Measurements from ENCODE around the gene ZNF784. TPM values are rescaled to one million over a fixed set of nuclear protein-coding genes. Genes with fewer than 3 reads are reported as not detected.

Gene ZNF784
- total and polyA plus RNA-seq, 2 of the 13 experiments (the other 11 are each of a cell fraction or from before 2014, with no cell fraction given), result 4.1 to 4.2 TPM

- TF ChIP-seq XRCC5 (optimal IDR thresholded peaks at IDR 0.05; ENCODE audit: low read length) (no peak), RFX5 (IDR thresholded peaks at IDR 0.05; ENCODE audit: low read depth, low read length) (no peak), ARNT2 (CRISPR knock-in tag; IDR thresholded peaks at IDR 0.05; ENCODE audit: low read depth) (0 out of 2 replicates have a peak, but pooled peaks have one; percentile 15), ZNF567 (CRISPR knock-in tag; IDR thresholded peaks at IDR 0.05; ENCODE audit: borderline replicate concordance) (no peak), ZNF747 (CRISPR knock-in tag; IDR thresholded peaks at IDR 0.05; ENCODE audit: borderline replicate concordance) (no peak), ZNF562 (CRISPR knock-in tag; IDR thresholded peaks at IDR 0.05; ENCODE audit: borderline replicate concordance) (no peak), AKAP8 (CRISPR knock-in tag; IDR thresholded peaks at IDR 0.05) (no peak), DMAP1 (CRISPR knock-in tag; IDR thresholded peaks at IDR 0.05) (no peak), ZNF564 (CRISPR knock-in tag; IDR thresholded peaks at IDR 0.05) (0 out of 2 replicates have a peak, but pooled peaks have one; percentile 12), SYNCRIP (IDR thresholded peaks at IDR 0.05; ENCODE audit: insufficient read depth, low read depth, low read length) (no peak), ZNF556 (CRISPR knock-in tag; IDR thresholded peaks at IDR 0.05; ENCODE audit: borderline replicate concordance) (no peak), ATAD3A (CRISPR knock-in tag; IDR thresholded peaks at IDR 0.05) (no peak), NONO (IDR thresholded peaks at IDR 0.05) (no peak), NONO (CRISPR knock-in tag; conservative IDR thresholded peaks at IDR 0.05) (peak; percentile 32; the same call in 1 of the 2 replicates), REXO4 (CRISPR knock-in tag; IDR thresholded peaks at IDR 0.05; ENCODE audit: borderline replicate concordance) (no peak), ZNF598 (CRISPR knock-in tag; IDR thresholded peaks at IDR 0.05; ENCODE audit: borderline replicate concordance) (no peak), ZNF850 (CRISPR knock-in tag; conservative IDR thresholded peaks at IDR 0.05) (no peak), ZNF20 (CRISPR knock-in tag; IDR thresholded peaks at IDR 0.05) (no peak), FOXK2 (IDR thresholded peaks at IDR 0.05) (no peak), ZBTB40 (IDR thresholded peaks at IDR 0.05) (no peak), ZBTB40 (CRISPR knock-in tag; IDR thresholded peaks at IDR 0.05) (peak; percentile 61; the same call in 1 of the 2 replicates), HOXA9 (CRISPR knock-in tag; IDR thresholded peaks at IDR 0.05; ENCODE audit: borderline replicate concordance) (no peak), HNF4A (CRISPR knock-in tag; IDR thresholded peaks at IDR 0.05) (no peak)
Measured at GRCh38 chr19:55642153-55643002, 18.0 kb upstream of the ZNF784 start (continued).

Data from HepG2 (cell line).